SIG-M5 (cell line): ENCODE results near the gene CFC1B.
"Not testable (repeated sequence)": the region's sequence is repeated elsewhere in the genome, so short reads cannot be mapped to it uniquely, and the experiment has no call there.

ENCODE experiments used
- DNase-seq: peaks from one replicate; lab custom pipeline; 2025; lab: John Stamatoyannopoulos, UW

CFC1B gene

GRCh38 chr2:130520992-130521391 lies at the start of gene CFC1B:
TSS of gene CFC1B (plus strand) at chr2:130521222. CDS start at chr2:130521485, 263 bp downstream.
- DNase-seq, result not testable (repeated sequence)

- not testable (repeated sequence) for DNase-seq
Observed at GRCh38 chr2:130491073-130491472, 29.9 kb upstream of the CFC1B start.

GRCh38 chr2:130509228-130509627 lies 11.8 kb upstream of the CFC1B start, which contains the start of gene POTEI:
TSS of gene POTEI (minus strand) at chr2:130509328. CDS start at chr2:130509235, 93 bp downstream.
- DNase-seq, result not testable (repeated sequence)

GRCh38 chr2:130510807-130511746 lies 9.9 kb upstream of the CFC1B start:
- DNase-seq, result not testable (repeated sequence)

GRCh38 chr2:130511747-130512451 lies 9.1 kb upstream of the CFC1B start:
- not testable (repeated sequence) for DNase-seq

GRCh38 chr2:130518516-130519106 lies 2.4 kb upstream of the CFC1B start:
- not testable (repeated sequence) for DNase-seq

GRCh38 chr2:130522390-130522789 lies 1.4 kb downstream of the CFC1B start:
- DNase-seq, result not testable (repeated sequence)

GRCh38 chr2:130527365-130527967 lies 6.4 kb downstream of the CFC1B start:
- DNase-seq, result not testable (repeated sequence)

GRCh38 chr2:130529545-130529944 lies 8.5 kb downstream of the CFC1B start:
- DNase-seq, result not testable (repeated sequence)

GRCh38 chr2:130530212-130530611 lies 9.2 kb downstream of the CFC1B start:
- DNase-seq, result not testable (repeated sequence)

GRCh38 chr2:130531225-130531624 lies 10.2 kb downstream of the CFC1B start:
- not testable (repeated sequence) for DNase-seq

GRCh38 chr2:130531672-130532071 lies 10.7 kb downstream of the CFC1B start:
- DNase-seq, result not testable (repeated sequence)

GRCh38 chr2:130536654-130537053 lies 15.6 kb downstream of the CFC1B start:
- not testable (repeated sequence) for DNase-seq

GRCh38 chr2:130538271-130538670 lies 17.2 kb downstream of the CFC1B start:
- not testable (repeated sequence) for DNase-seq

- not testable (repeated sequence) for DNase-seq
Observed at GRCh38 chr2:130542789-130543188, 21.8 kb downstream of the CFC1B start.

- not testable (repeated sequence) for DNase-seq
Observed at GRCh38 chr2:130543785-130544528, 22.9 kb downstream of the CFC1B start.

GRCh38 chr2:130544978-130545377 lies 24.0 kb downstream of the CFC1B start:
- not testable (repeated sequence) for DNase-seq

- not testable (repeated sequence) for DNase-seq
Observed at GRCh38 chr2:130548418-130548817, 27.4 kb downstream of the CFC1B start.

- not testable (repeated sequence) for DNase-seq
Observed at GRCh38 chr2:130549475-130549874, 28.5 kb downstream of the CFC1B start.

GRCh38 chr2:130554178-130554577 lies 33.2 kb downstream of the CFC1B start:
- not testable (repeated sequence) for DNase-seq

GRCh38 chr2:130556441-130556840 lies 35.4 kb downstream of the CFC1B start:
- not testable (repeated sequence) for DNase-seq
